CD14-positive monocyte (primary cell): ENCODE results near the gene FGF21. TPM values are rescaled to one million over a fixed set of nuclear protein-coding genes. Genes with fewer than 3 reads are reported as not detected.

Experiments
- DNase-seq, 3 donors: peaks; one replicate each; pipeline ENCODE4 v3.0.0-alpha.2; 2011 to 2022
- H2AFZ ChIP-seq: 2 replicates; pipeline ENCODE4 v1.6.0; 2012; ENCODE audit warnings: mild to moderate bottlenecking, low read depth, low read length, inconsistent platforms; ENCODE audit not compliant: insufficient read depth, poor library complexity, severe bottlenecking
- H3K27ac ChIP-seq, 2 donors: 1 replicate in 1 of 2; 2 replicates in 1 of 2; pipeline ENCODE4 v1.5.1; 2012 to 2013; ENCODE audit warnings: low read length in 2 of 2, control low read depth in 1 of 2, inconsistent platforms in 1 of 2, low read depth in 1 of 2, mild to moderate bottlenecking in 1 of 2
- H3K27me3 ChIP-seq, 2 donors: one replicate each; pipeline versions ENCODE4 v1.6.0 to v1.6.1; 2011 to 2013; ENCODE audit warnings: low read length in 2 of 2; ENCODE audit not compliant: control insufficient read depth in 2 of 2, insufficient read depth in 2 of 2
- H3K36me3 ChIP-seq, 2 donors: replicated peaks in 1 of 2; 1 replicate in 1 of 2; 2 replicates in 1 of 2; pipeline versions ENCODE4 v1.5.1 to v1.6.1; 2012 to 2013; ENCODE audit warnings: low read length in 2 of 2, control low read depth in 1 of 2, inconsistent platforms in 1 of 2, mild to moderate bottlenecking in 1 of 2; ENCODE audit not compliant: insufficient read depth in 2 of 2, control insufficient read depth in 1 of 2
- H3K4me1 ChIP-seq, 2 donors: 1 replicate in 1 of 2; 2 replicates in 1 of 2; pipeline versions ENCODE4 v1.5.1 to v1.6.1; 2012 to 2013; ENCODE audit warnings: low read length in 2 of 2, control low read depth in 1 of 2, inconsistent platforms in 1 of 2, mild to moderate bottlenecking in 1 of 2, moderate library complexity in 1 of 2; ENCODE audit not compliant: insufficient read depth in 2 of 2, control insufficient read depth in 1 of 2
- H3K4me2 ChIP-seq: replicated peaks from 2 replicates; pipeline ENCODE3; 2012; ENCODE audit warnings: low read length, moderate library complexity, mild to moderate bottlenecking; ENCODE audit not compliant: poor library complexity, severe bottlenecking; ENCODE audit errors: extremely low read depth
- H3K4me3 ChIP-seq, 3 experiments: fragments of 200-600 bp in 1 of 3; sonication (generic) in 1 of 3; replicated peaks in 1 of 3; 1 replicate in 2 of 3; 2 replicates in 1 of 3; pipeline ENCODE4 v1.5.1; 2011 to 2013; ENCODE audit warnings: low read length in 3 of 3, mild to moderate bottlenecking in 3 of 3, control low read depth in 2 of 3, low read depth in 2 of 3, inconsistent platforms in 1 of 3, moderate library complexity in 1 of 3
- H3K79me2 ChIP-seq: 2 replicates; pipeline ENCODE4 v1.6.0; 2012; ENCODE audit warnings: mild to moderate bottlenecking, control low read depth, inconsistent platforms, low read length, moderate library complexity; ENCODE audit not compliant: insufficient read depth
- H3K9ac ChIP-seq: 2 replicates; pipeline ENCODE4 v1.6.0; 2017; ENCODE audit warnings: low read length, mild to moderate bottlenecking; ENCODE audit not compliant: insufficient read depth, poor library complexity, severe bottlenecking
- H3K9me3 ChIP-seq, 2 donors: replicated peaks in 1 of 2; 1 replicate in 1 of 2; 2 replicates in 1 of 2; pipeline versions ENCODE4 v1.5.1 to v1.6.1; 2012 to 2013; ENCODE audit warnings: low read length in 2 of 2, control low read depth in 1 of 2; ENCODE audit not compliant: control insufficient read depth in 1 of 2, insufficient read depth in 1 of 2
- H4K20me1 ChIP-seq: 2 replicates; pipeline ENCODE4 v1.6.0; 2012; ENCODE audit warnings: mild to moderate bottlenecking, low read length, control low read depth, moderate library complexity; ENCODE audit not compliant: insufficient read depth
- H3K27ac Mint-ChIP-seq, 7 donors: one replicate each; pipeline ENCODE4 v1.8.0; 2020; ENCODE audit warnings: mild to moderate bottlenecking in 7 of 7, mixed read lengths in 7 of 7, moderate library complexity in 6 of 7, inconsistent platforms in 2 of 7
- H3K27me3 Mint-ChIP-seq, 3 donors: one replicate each; pipeline ENCODE4 v1.8.0; 2021 to 2022; ENCODE audit warnings: low read depth in 3 of 3, mild to moderate bottlenecking in 3 of 3, mixed read lengths in 3 of 3, moderate library complexity in 3 of 3, inconsistent platforms in 1 of 3
- H3K36me3 Mint-ChIP-seq, 2 donors: one replicate each; pipeline ENCODE4 v1.8.0; 2020; ENCODE audit warnings: mixed read lengths in 2 of 2, inconsistent platforms in 1 of 2, mild to moderate bottlenecking in 1 of 2
- H3K4me1 Mint-ChIP-seq: one replicate; pipeline ENCODE4 v1.8.0; 2020; ENCODE audit warnings: mild to moderate bottlenecking, mixed read lengths
- H3K4me3 Mint-ChIP-seq, 2 donors: one replicate each; pipeline ENCODE4 v1.8.0; 2020; ENCODE audit warnings: mild to moderate bottlenecking in 2 of 2, mixed read lengths in 2 of 2, moderate library complexity in 1 of 2
- H3K9me3 Mint-ChIP-seq, 7 donors: one replicate each; pipeline ENCODE4 v1.8.0; 2020 to 2022; ENCODE audit warnings: mixed read lengths in 7 of 7, mild to moderate bottlenecking in 6 of 7, moderate library complexity in 6 of 7, inconsistent platforms in 2 of 7
- WGBS: methylation state at CpG from one replicate; pipeline ENCODE4 v1.1.5; 2013; ENCODE audit warnings: missing lambda C conversion rate; ENCODE audit not compliant: insufficient coverage; 5-methylcytosine and 5-hydroxymethylcytosine counted together
- intact Hi-C, 2 donors: fragments of 100-400 bp; cut with micrococcal nuclease; formaldehyde crosslinking; loops; one replicate each; pipeline versions ENCODE4 v1.15.0 to v1.15.1; 2023
- polyA plus RNA-seq, 3 donors: library from polyadenylated mRNA; depleted of rRNA in 1 of 3; unstranded in 2 of 3; stranded (reverse) in 1 of 3; fragments of 300-500 nt in 2 of 3; fragments of >200 nt in 1 of 3; fragmentation: Illumina TruSeq in 2 of 3; gene quantifications; 1 replicate in 2 of 3; 2 replicates in 1 of 3; pipeline ENCODE4 v1.2.3, GENCODE V29; 2012 to 2021
- TF ChIP-seq, protein P1 (sequence below): fragments of 200-600 bp; IDR thresholded peaks from one replicate; pipeline ENCODE4 v1.8.0; 2022; ENCODE audit warnings: antibody characterized with exemption, mild to moderate bottlenecking

Gene FGF21
- polyA plus RNA-seq, 3 donors = not detected

DNA sequence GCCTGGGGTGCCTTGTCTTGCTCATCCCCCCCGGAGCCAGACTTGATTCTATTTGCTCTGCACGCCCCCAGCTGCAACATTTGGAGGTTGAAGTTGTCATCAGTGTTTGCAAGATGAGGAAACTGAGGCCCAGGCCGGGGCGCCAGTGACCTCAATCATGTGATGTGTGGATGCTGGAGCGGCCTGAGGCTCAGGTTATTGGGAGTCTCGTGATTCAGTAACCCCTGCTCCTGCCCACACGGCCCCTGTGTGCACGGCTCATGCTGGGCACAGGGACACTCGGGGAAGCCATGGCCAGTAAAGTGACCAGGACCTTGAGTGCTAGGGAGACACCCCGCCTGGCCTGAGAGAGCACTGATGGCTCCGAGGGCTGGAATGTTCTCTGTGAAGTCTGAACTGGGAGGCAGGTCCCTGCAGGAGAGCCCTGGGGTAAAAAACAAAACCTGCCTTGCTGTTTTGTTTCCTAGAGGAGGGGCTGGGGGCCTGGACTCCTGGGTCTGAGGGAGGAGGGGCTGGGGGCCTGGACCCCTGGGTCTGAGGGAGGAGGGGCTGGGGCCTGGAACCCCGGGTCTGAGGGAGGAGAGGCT lies 1.9 kb downstream of the FGF21 start:
- Histone ChIP-seq H3K4me2 (no peak overlapping the region), H3K27ac (no peak overlapping the region), H2AFZ (no peak overlapping the region), H3K9me3 (no peaks in the 10 kb centered on the region), H3K27me3 (peaks cover 11 to 29% of the 10 kb centered on the region in 2 donors), H3K9ac (no peak overlapping the region), H3K4me3 (no peak overlapping the region), H4K20me1 (no peaks in the 10 kb centered on the region), H3K4me1 (peaks cover 14 to 26% of the 10 kb centered on the region in 2 donors), H3K79me2 (no peaks in the 10 kb centered on the region), H3K36me3 (no peaks in the 10 kb centered on the region)
- no peak for DNase-seq
- Mint-ChIP-seq H3K27me3 (peaks cover 39 to 58% (median 57%) of the 10 kb centered on the region in 3 donors), H3K36me3 (peaks cover 0 to 3% of the 10 kb centered on the region in 2 donors), H3K9me3 (peaks cover 0 to 12% (median 6%) of the 10 kb centered on the region in 7 donors), H3K4me3 (no peak overlapping the region), H3K27ac (no peak overlapping the region), H3K4me1 (peaks cover 23% of the 10 kb centered on the region)
- TF ChIP-seq, protein P1, sequence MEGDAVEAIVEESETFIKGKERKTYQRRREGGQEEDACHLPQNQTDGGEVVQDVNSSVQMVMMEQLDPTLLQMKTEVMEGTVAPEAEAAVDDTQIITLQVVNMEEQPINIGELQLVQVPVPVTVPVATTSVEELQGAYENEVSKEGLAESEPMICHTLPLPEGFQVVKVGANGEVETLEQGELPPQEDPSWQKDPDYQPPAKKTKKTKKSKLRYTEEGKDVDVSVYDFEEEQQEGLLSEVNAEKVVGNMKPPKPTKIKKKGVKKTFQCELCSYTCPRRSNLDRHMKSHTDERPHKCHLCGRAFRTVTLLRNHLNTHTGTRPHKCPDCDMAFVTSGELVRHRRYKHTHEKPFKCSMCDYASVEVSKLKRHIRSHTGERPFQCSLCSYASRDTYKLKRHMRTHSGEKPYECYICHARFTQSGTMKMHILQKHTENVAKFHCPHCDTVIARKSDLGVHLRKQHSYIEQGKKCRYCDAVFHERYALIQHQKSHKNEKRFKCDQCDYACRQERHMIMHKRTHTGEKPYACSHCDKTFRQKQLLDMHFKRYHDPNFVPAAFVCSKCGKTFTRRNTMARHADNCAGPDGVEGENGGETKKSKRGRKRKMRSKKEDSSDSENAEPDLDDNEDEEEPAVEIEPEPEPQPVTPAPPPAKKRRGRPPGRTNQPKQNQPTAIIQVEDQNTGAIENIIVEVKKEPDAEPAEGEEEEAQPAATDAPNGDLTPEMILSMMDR = no peak
- 92% methylated on average over 10 of the region's 12 CpGs for WGBS
- intact Hi-C loops = no loop called here

DNA sequence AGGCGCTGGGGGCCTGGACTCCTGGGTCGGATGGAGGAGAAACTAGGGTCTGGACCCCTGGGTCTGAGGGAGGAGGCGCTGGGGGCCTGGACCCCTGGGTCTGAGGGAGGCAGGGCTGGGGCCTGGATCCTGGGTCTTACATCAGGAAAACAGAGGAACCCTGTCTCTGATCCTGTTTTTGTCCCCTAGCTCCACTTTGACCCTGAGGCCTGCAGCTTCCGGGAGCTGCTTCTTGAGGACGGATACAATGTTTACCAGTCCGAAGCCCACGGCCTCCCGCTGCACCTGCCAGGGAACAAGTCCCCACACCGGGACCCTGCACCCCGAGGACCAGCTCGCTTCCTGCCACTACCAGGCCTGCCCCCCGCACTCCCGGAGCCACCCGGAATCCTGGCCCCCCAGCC lies 2.4 kb downstream of the FGF21 start:
- Mint-ChIP-seq H3K4me1 (peaks cover 22% of the 10 kb centered on the region), H3K9me3 (peaks cover 0 to 12% (median 6%) of the 10 kb centered on the region in 7 donors), H3K4me3 (no peak overlapping the region), H3K27me3 (peaks cover 37 to 58% (median 56%) of the 10 kb centered on the region in 3 donors), H3K27ac (peak overlapping the region in 1 of 7 donors; percentile 50), H3K36me3 (peaks cover 0 to 3% of the 10 kb centered on the region in 2 donors)
- peaks cover 11 to 20% of the 10 kb centered on the region in 2 donors for H3K4me1 ChIP-seq
- no peak overlapping the region for H3K4me2 ChIP-seq
- peaks cover 6 to 27% of the 10 kb centered on the region in 2 donors for H3K27me3 ChIP-seq
- H3K36me3 ChIP-seq = no peaks in the 10 kb centered on the region
- intact Hi-C loops = no loop called here
- no peak overlapping the region for H3K9ac ChIP-seq
- H3K9me3 ChIP-seq = no peaks in the 10 kb centered on the region
- H4K20me1 ChIP-seq = no peaks in the 10 kb centered on the region
- no peak for DNase-seq
- no peak overlapping the region for H3K4me3 ChIP-seq
- 100% methylated on average over 11 of the region's 14 CpGs for WGBS
- H2AFZ ChIP-seq = no peak overlapping the region
- no peak overlapping the region for H3K27ac ChIP-seq
- TF ChIP-seq, protein P1 = no peak
- no peaks in the 10 kb centered on the region for H3K79me2 ChIP-seq
